H1 (cell line): ENCODE measurements around the gene ATF7IP. TPM values are rescaled to one million over a fixed set of nuclear protein-coding genes. Genes with fewer than 3 reads are reported as not detected.

Experiments
- CREB1 ChIP-seq: IDR thresholded peaks from 2 replicates; pipeline ENCODE4 v1.6.1; 2012; ENCODE audit warnings: inconsistent platforms
- EGR1 ChIP-seq: IDR thresholded peaks from 2 replicates; pipeline ENCODE4 v1.6.1; 2011; ENCODE audit warnings: low read depth, low read length, borderline replicate concordance
- RAD21 ChIP-seq, 2 experiments: IDR thresholded peaks in 1 of 2; conservative IDR thresholded peaks in 1 of 2; 2 replicates each; pipeline ENCODE4 v1.6.1; 2011; ENCODE audit warnings: low read depth in 2 of 2, low read length in 2 of 2, improper control_type of control experiment in 1 of 2, inconsistent platforms in 1 of 2, mild to moderate bottlenecking in 1 of 2, moderate library complexity in 1 of 2
- SRF ChIP-seq: IDR thresholded peaks from 2 replicates; pipeline ENCODE4 v1.6.1; 2011; ENCODE audit warnings: mild to moderate bottlenecking, low read depth, low read length, moderate library complexity
- TAF1 ChIP-seq: IDR thresholded peaks from 2 replicates; pipeline ENCODE4 v1.6.1; 2011; ENCODE audit warnings: mild to moderate bottlenecking, low read depth, low read length
- YY1 ChIP-seq: IDR thresholded peaks from 2 replicates; pipeline ENCODE4 v1.6.1; 2011; ENCODE audit warnings: low read depth, mild to moderate bottlenecking, low read length
- polyA plus RNA-seq, 7 experiments: library from polyadenylated mRNA; depleted of rRNA in 3 of 7; stranded (reverse) in 5 of 7; unstranded in 2 of 7; fragments of >200 nt in 5 of 7; fragments of 200-250 nt in 2 of 7; gene quantifications; 1 replicate in 5 of 7; 2 replicates in 1 of 7; 4 replicates in 1 of 7; pipeline versions ENCODE4 v1.2.1 to v1.2.3, GENCODE V29; 2011 to 2013; ENCODE audit warnings: missing spikeins in 2 of 7, mixed read lengths in 2 of 7
- total RNA-seq: library from RNA; stranded (reverse); fragmentation: NEBNext Ultra II Directional; extraction: Animal tissue kit (Norgen Biotek cat#: 25700); gene quantifications from 2 replicates; pipeline ENCODE4 v1.2.1, GENCODE V29; 2021

ATF7IP gene
- total and polyA plus RNA-seq, 2 of the 8 experiments (the other 6 are each of a cell fraction or from before 2014, with no cell fraction given) = 34.2 to 148 TPM

DNA sequence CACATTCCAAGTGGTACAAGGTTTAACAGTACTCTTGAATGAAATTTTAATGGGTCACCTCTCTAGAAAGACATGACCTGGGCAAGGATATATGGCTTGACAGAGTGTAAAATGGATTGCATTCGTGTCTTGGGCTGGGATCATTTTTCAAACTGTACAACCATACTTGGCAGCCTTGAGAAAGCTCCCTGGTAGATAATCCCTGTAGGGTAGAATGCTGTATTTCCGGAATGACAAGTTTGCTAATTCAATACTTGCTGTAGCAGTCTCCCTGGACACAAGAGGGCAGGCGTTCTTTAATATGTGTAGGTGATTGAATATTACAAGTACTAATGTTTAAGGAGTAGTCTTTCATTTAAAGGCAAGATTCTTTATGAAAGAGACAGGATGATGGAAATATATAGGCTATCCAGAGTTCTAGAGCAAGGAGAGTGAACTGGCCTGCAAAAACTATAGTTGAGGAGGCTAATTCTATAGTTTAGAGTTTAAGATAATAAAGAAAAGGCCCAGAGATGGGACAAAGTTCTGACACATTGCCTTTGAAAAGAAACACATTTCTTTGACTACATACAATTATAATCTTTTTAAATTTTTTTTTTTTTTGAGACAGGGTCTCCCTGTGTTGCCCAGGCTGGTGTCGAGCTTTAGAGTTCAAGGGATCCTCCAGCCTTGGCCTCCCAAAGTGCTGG lies 148.8 kb downstream of the ATF7IP start (continued):
- TF ChIP-seq RAD21 (IDR thresholded peaks at IDR 0.05 in 1 of 2, conservative IDR thresholded peaks at IDR 0.05 in 1 of 2; ENCODE audit: low read depth in 2 of 2, low read length in 2 of 2) (peak; percentile 56 to 69), TAF1 (no peak), EGR1 (no peak), YY1 (no peak), CREB1 (no peak), SRF (0 out of 2 replicates have a peak, but pooled peaks have one; percentile 5)
